HG03108 (cell line): ENCODE data around the gene OPALIN.

Experiments used
- ATAC-seq: cut with Tn5 transposase; IDR thresholded peaks from one replicate; pipeline ENCODE4 v1.9.1; 2021; ENCODE audit warnings: moderate library complexity; ENCODE audit not compliant: unreplicated experiment

Gene OPALIN

GRCh38 chr10:96374639-96374984 is 15.8 kb upstream of the OPALIN start:
- no peak for ATAC-seq

GRCh38 chr10:96374004-96374403 is 15.2 kb upstream of the OPALIN start:
- no peak for ATAC-seq

DNA sequence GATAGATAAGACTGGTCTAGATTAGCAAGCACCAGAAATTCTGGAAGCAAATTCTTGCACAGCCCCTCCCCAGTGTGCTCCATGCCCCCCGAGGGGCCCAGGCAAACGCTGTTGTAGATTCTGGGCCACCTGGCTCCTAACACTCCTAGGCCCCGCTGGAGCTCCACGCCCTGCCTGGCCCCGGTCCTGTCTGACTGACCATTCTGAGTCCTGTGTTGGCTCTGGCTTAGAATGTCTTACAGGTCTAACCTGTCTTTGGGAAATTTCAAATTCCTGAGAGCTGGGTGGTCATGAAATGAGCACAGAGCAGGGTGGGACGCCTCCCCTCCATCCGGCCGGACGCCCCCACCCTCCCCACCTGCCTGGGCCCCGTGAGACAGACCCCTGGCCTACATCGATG is 12.6 kb upstream of the OPALIN start:
- ATAC-seq, result no peak

- ATAC-seq, result no peak
These were observed 11.9 kb upstream of the OPALIN start for GRCh38 chr10:96370584-96371157.

- ATAC-seq, result no peak
These were observed 11.2 kb upstream of the OPALIN start for GRCh38 chr10:96369890-96370583.

DNA sequence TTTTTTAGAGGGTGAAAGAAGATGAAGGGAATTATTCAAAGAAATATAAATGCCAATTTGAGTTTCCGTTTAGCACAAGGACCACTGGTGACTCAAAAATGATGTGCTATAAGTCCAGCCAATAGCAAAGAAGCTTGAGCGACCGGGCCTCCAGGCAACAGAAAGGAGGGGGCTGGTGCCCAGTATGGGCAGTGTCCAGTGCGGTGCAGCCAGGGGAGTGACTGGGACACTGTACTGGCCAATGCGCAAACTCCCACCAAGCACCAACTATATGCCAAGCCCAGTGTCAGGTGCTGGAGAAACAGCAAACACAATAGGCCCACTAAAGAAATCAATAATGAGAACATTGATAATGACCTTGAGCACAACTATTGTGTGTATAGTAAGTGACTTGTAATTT is 10.2 kb upstream of the OPALIN start:
- ATAC-seq, result no peak

DNA sequence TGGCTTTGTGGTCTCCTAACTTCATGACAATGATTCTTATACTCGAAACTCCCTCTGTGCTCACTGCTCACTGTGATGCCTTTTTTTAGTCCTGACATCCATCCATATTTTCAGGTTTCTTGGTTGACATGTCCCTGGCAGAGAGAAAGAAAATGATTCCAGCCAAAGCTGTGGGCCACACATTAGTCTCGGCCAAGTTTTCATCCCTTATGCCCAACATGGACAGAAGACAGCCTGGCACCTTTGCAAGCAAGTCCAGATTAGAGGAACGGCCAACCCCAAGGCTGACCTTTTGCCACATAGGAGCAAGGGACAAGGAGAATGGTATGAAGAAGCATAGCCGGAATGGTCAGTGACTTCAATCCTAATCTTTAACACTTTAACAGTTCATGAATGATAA is 8.7 kb upstream of the OPALIN start:
- ATAC-seq, result no peak

- ATAC-seq, result no peak
These were observed 7.7 kb upstream of the OPALIN start for GRCh38 chr10:96366508-96366907.

- no peak for ATAC-seq
These were observed 6.8 kb upstream of the OPALIN start for GRCh38 chr10:96365571-96365970.

DNA sequence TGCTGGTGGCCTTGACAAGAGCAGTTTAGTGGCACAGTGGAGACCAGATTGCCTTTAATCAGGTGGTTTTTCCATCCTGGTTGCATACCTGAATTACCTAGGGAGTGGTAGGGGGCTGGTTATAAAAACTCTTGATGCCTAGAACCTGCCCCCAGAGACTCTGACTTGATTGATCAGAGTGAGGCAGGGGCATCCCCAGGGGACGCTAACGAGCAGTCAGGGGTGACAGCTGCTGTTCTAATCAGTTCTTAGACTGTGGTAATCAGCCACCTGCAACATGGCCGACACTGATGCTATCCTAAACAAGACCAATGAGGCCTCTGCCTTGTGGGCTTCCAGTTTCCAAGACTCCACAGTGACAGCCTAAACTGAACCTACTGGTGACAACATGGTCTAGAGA is 2.0 kb upstream of the OPALIN start:
- ATAC-seq, result no peak

GRCh38 chr10:96360331-96360730 is 1.5 kb upstream of the OPALIN start:
- ATAC-seq, result no peak

GRCh38 chr10:96359616-96360015 is 814 bp upstream of the OPALIN start:
- no peak for ATAC-seq

- ATAC-seq, result no peak
These were observed 1.7 kb downstream of the OPALIN start for GRCh38 chr10:96357038-96357620.

DNA sequence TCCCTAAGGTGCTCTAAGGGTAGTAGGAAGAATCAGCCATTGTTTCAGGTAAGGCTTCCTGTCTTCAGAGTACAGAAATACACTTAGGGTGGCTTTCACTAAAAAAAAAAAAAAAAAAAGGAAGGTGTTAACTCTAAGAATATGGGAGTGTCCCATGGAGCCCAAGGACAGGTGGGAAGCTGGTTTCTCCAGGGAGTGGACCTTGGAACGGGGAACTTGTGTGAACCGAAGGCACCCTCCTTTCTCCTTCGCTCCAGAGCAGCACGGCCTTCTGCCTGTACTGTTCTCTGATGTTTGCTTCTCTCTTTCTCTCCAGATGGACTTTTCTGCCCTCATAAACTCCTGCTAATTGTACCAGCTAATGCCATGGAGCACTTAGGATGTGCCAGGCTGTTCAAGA is 6.2 kb downstream of the OPALIN start:
- no peak for ATAC-seq

- no peak for ATAC-seq
These were observed 6.8 kb downstream of the OPALIN start for GRCh38 chr10:96352027-96352426.

GRCh38 chr10:96346295-96346694 is 12.5 kb downstream of the OPALIN start:
- no peak for ATAC-seq

GRCh38 chr10:96345222-96345621 is 13.6 kb downstream of the OPALIN start:
- no peak for ATAC-seq

GRCh38 chr10:96344178-96344577 is 14.6 kb downstream of the OPALIN start:
- ATAC-seq, result no peak

- ATAC-seq, result no peak
These were observed 16.4 kb downstream of the OPALIN start for GRCh38 chr10:96342402-96342801.

GRCh38 chr10:96341219-96342182 is 17.3 kb downstream of the OPALIN start:
- ATAC-seq, result no peak
